Esophagus squamous epithelium (tissue), 4 donors: ENCODE data around the gene DNAH9.

Experiments used
- CTCF ChIP-seq, 6 experiments: fragments of 450-650 bp in 4 of 6; fragments of 200-600 bp in 2 of 6; sonication (generic) in 2 of 6; IDR thresholded peaks; one replicate each; pipeline ENCODE4 v1.5.1; 2016 to 2019; ENCODE audit warnings: antibody characterized with exemption in 6 of 6, mild to moderate bottlenecking in 4 of 6, moderate library complexity in 4 of 6
- POLR2A ChIP-seq, 4 donors: fragments of 450-650 bp; IDR thresholded peaks; one replicate each; pipeline ENCODE4 v1.6.1; 2017; ENCODE audit warnings: antibody characterized with exemption in 4 of 4, mild to moderate bottlenecking in 4 of 4, moderate library complexity in 3 of 4

- no peak for TF ChIP-seq CTCF (IDR thresholded peaks at IDR 0.05)
- TF ChIP-seq POLR2A (IDR thresholded peaks at IDR 0.05) = no peak
Observed at GRCh38 chr17:11557727-11558452, 40.4 kb upstream of the DNAH9 start.
